IPS DF 6.9 (cell line): ENCODE data around the gene SERPINA12.
A peak's percentile ranks its signal among the peaks of the same experiment; 100 is the strongest.
"Not testable (repeated sequence)": the region's sequence is repeated elsewhere in the genome, so short reads cannot be mapped to it uniquely, and the experiment has no call there.

Experiments used
- DNase-seq: peaks from one replicate; pipeline ENCODE4 v3.0.0-alpha.2; 2013; ENCODE audit warnings: low read depth, low spot score
- H3K27ac ChIP-seq: one replicate; pipeline ENCODE4 v1.5.1; 2013; ENCODE audit warnings: low read length, control low read depth
- H3K27me3 ChIP-seq: 2 replicates; pipeline ENCODE4 v1.6.1; 2013; ENCODE audit warnings: mild to moderate bottlenecking, low read length; ENCODE audit not compliant: control insufficient read depth, insufficient read depth
- H3K36me3 ChIP-seq: 2 replicates; pipeline ENCODE4 v1.6.1; 2013; ENCODE audit warnings: low read length; ENCODE audit not compliant: control insufficient read depth, insufficient read depth
- H3K4me1 ChIP-seq: 2 replicates; pipeline ENCODE4 v1.6.1; 2013; ENCODE audit warnings: low read length; ENCODE audit not compliant: control insufficient read depth, insufficient read depth
- H3K4me3 ChIP-seq: 2 replicates; pipeline ENCODE4 v1.5.1; 2013; ENCODE audit warnings: mild to moderate bottlenecking, low read length
- H3K9me3 ChIP-seq: 2 replicates; pipeline ENCODE4 v1.6.1; 2013; ENCODE audit warnings: low read length, inconsistent platforms; ENCODE audit not compliant: control insufficient read depth, insufficient read depth
- WGBS: extraction: QIAGEN DNeasy Blood & Tissue Kit; methylation state at CpG from one replicate; pipeline ENCODE4 v1.1.7; 2013; ENCODE audit warnings: mixed read lengths, missing lambda C conversion rate; ENCODE audit not compliant: insufficient read length, insufficient coverage; 5-methylcytosine and 5-hydroxymethylcytosine counted together

Gene SERPINA12

DNA sequence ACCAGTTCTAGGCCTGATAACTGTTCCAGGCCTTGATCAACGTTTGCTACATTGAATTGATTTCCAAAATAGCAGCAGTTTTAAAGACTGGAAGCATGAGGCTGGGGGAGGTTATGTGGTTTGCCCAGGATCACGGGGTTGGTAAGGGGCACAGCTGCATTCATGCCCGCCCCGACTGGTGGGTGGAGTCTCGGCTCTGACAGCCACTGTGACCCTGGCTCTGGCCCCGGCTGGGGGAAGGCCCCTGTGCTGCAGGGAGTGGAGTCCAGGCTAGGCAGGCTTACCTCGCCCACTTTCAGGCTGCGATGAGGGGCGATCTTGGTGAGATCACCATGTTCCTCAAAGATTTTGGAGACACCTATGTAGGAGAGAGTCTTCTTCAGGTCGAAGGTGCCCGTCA is 19.9 kb downstream of the SERPINA12 start:
- no CpG with 5 or more reads among the region's 11 CpGs for WGBS
- peaks cover 5% of the 10 kb centered on the region; the same call in 1 of the 2 replicates for H3K4me1 ChIP-seq
- H3K36me3 ChIP-seq, result no peaks in the 10 kb centered on the region
- DNase-seq, result no peak
- H3K9me3 ChIP-seq, result no peaks in the 10 kb centered on the region
- no peaks in the 10 kb centered on the region for H3K27me3 ChIP-seq
- no peak overlapping the region for H3K27ac ChIP-seq
- H3K4me3 ChIP-seq, result no peak overlapping the region

GRCh38 chr14:94486883-94487282 is 22.4 kb downstream of the SERPINA12 start:
- no CpG with 5 or more reads among the region's 5 CpGs for WGBS
- H3K4me3 ChIP-seq, result no peak overlapping the region
- H3K9me3 ChIP-seq, result no peaks in the 10 kb centered on the region
- DNase-seq, result no peak
- no peaks in the 10 kb centered on the region for H3K27me3 ChIP-seq
- H3K27ac ChIP-seq, result no peak overlapping the region
- peaks cover 5% of the 10 kb centered on the region; the same call in 1 of the 2 replicates for H3K4me1 ChIP-seq
- no peaks in the 10 kb centered on the region for H3K36me3 ChIP-seq

GRCh38 chr14:94485944-94486841 is 23.1 kb downstream of the SERPINA12 start:
- no peak overlapping the region; the same call in 1 of the 2 replicates for H3K4me3 ChIP-seq
- H3K4me1 ChIP-seq, result peaks cover 5% of the 10 kb centered on the region; the same call in 1 of the 2 replicates
- H3K36me3 ChIP-seq, result no peaks in the 10 kb centered on the region
- H3K27ac ChIP-seq, result no peak overlapping the region
- no CpG with 5 or more reads among the region's 26 CpGs for WGBS
- no peaks in the 10 kb centered on the region for H3K27me3 ChIP-seq
- DNase-seq, result peak; percentile 71
- H3K9me3 ChIP-seq, result no peaks in the 10 kb centered on the region

GRCh38 chr14:94484481-94484880 is 24.8 kb downstream of the SERPINA12 start:
- no peak for DNase-seq
- no peak overlapping the region for H3K4me3 ChIP-seq
- no peaks in the 10 kb centered on the region for H3K9me3 ChIP-seq
- no peaks in the 10 kb centered on the region for H3K36me3 ChIP-seq
- peaks cover 5% of the 10 kb centered on the region; the same call in 1 of the 2 replicates for H3K4me1 ChIP-seq
- H3K27ac ChIP-seq, result no peak overlapping the region
- H3K27me3 ChIP-seq, result no peaks in the 10 kb centered on the region
- no CpG with 5 or more reads among the region's 5 CpGs for WGBS

DNA sequence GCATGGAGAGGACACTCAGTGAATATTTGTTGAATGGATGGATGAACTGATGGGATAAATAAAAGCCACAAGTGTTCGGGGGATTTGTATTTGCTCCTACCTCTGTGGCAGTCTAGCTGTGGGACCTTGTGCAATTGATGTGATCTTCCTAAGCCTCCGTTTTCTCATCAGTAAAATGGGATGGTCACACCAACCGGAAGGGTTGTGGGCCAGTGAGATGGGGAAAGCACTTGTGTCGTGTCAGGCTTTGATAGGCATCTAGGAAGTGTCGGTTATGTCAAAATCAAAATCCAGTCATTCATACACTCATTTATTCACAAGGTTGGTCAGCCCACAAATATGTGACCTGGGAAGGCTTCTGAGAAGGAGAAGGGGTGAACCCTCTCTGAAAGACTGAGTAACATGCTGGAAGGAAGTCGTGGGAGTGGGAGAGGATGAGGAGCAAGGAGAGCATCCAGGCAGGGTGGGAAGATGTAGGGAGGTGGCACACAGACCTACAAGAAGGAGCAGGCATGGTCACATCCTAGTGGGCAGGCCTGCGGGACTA is 25.5 kb downstream of the SERPINA12 start:
- Histone ChIP-seq H3K9me3 (no peaks in the 10 kb centered on the region), H3K4me1 (peaks cover 5% of the 10 kb centered on the region; the same call in 1 of the 2 replicates), H3K27me3 (no peaks in the 10 kb centered on the region), H3K27ac (no peak overlapping the region), H3K36me3 (no peaks in the 10 kb centered on the region), H3K4me3 (no peak overlapping the region)
- no peak for DNase-seq
- no CpG with 5 or more reads among the region's 7 CpGs for WGBS

- H3K9me3 ChIP-seq, result no peaks in the 10 kb centered on the region
- no peak overlapping the region for H3K27ac ChIP-seq
- no peak overlapping the region for H3K4me3 ChIP-seq
- H3K4me1 ChIP-seq, result peaks cover 5% of the 10 kb centered on the region; the same call in 1 of the 2 replicates
- H3K36me3 ChIP-seq, result no peaks in the 10 kb centered on the region
- no CpG with 5 or more reads among the region's 10 CpGs for WGBS
- no peaks in the 10 kb centered on the region for H3K27me3 ChIP-seq
- no peak for DNase-seq
These were observed 26.2 kb downstream of the SERPINA12 start for GRCh38 chr14:94483071-94483451.

GRCh38 chr14:94482132-94483070 is 26.9 kb downstream of the SERPINA12 start:
- WGBS, result no CpG with 5 or more reads among the region's 10 CpGs
- not testable (repeated sequence) for DNase-seq, H3K9me3 ChIP-seq, H3K27me3 ChIP-seq, H3K4me3 ChIP-seq, H3K36me3 ChIP-seq, H3K4me1 ChIP-seq, H3K27ac ChIP-seq

GRCh38 chr14:94481468-94482131 is 27.7 kb downstream of the SERPINA12 start:
- H3K9me3 ChIP-seq, result no peaks in the 10 kb centered on the region; the same call in 1 of the 2 replicates
- no CpG with 5 or more reads among the region's 5 CpGs for WGBS
- H3K4me1 ChIP-seq, result peaks cover 5% of the 10 kb centered on the region; the same call in 1 of the 2 replicates
- no peak for DNase-seq
- H3K27ac ChIP-seq, result no peak overlapping the region
- H3K27me3 ChIP-seq, result no peaks in the 10 kb centered on the region
- no peak overlapping the region for H3K4me3 ChIP-seq
- H3K36me3 ChIP-seq, result no peaks in the 10 kb centered on the region

DNA sequence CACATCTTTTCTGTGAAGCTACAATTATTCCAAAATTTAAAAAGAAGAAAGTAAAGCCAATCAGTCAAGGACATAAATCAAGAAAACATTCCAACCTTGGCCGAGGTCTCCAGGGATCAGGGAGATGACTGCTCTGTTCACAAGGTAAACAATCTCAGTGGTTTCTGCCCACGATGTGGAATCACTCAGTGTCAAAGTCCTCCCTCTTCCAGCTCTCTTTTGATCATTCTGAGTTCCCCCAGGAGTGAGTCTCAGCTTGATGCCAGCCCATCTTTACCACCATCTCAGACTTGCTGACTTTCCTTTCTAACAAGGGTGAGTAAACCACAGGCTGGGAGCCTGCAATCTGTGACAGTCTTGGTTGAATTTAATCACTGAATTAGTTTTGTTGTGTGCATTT is 28.5 kb downstream of the SERPINA12 start:
- H3K4me1 ChIP-seq, result peaks cover 2% of the 10 kb centered on the region; the same call in 1 of the 2 replicates
- H3K9me3 ChIP-seq, result no peaks in the 10 kb centered on the region; the same call in 1 of the 2 replicates
- no peak for DNase-seq
- no peak overlapping the region for H3K4me3 ChIP-seq
- H3K36me3 ChIP-seq, result no peaks in the 10 kb centered on the region
- WGBS, result no CpG with 5 or more reads among the region's 2 CpGs
- no peak overlapping the region for H3K27ac ChIP-seq
- no peaks in the 10 kb centered on the region for H3K27me3 ChIP-seq
